Liver (tissue), 9 donors: ENCODE results near the gene KMT2B. TPM values are rescaled to one million over a fixed set of nuclear protein-coding genes. Genes with fewer than 3 reads are reported as not detected.
"Not testable (repeated sequence)": the region's sequence is repeated elsewhere in the genome, so short reads cannot be mapped to it uniquely, and the experiment has no call there.

Experiments used
- DNase-seq: peaks from one replicate; pipeline ENCODE4 v3.0.0-alpha.2; 2017; ENCODE audit warnings: low spot score
- H3K27ac ChIP-seq, 2 donors: one replicate each; pipeline ENCODE4 v1.7.0; 2013; ENCODE audit warnings: inconsistent platforms in 2 of 2, low read length in 2 of 2, control low read depth in 1 of 2, low read depth in 1 of 2, mild to moderate bottlenecking in 1 of 2
- H3K27me3 ChIP-seq, 4 donors: one replicate each; pipeline versions ENCODE4 v1.6.1 to v1.7.0; 2013; ENCODE audit warnings: low read length in 3 of 4, inconsistent platforms in 1 of 4, mild to moderate bottlenecking in 1 of 4, moderate library complexity in 1 of 4; ENCODE audit not compliant: control insufficient read depth in 4 of 4, insufficient read depth in 4 of 4
- H3K36me3 ChIP-seq, 4 donors: one replicate each; pipeline versions ENCODE4 v1.6.1 to v1.7.0; 2013; ENCODE audit warnings: low read length in 3 of 4, mild to moderate bottlenecking in 3 of 4, low read depth in 1 of 4, moderate library complexity in 1 of 4; ENCODE audit not compliant: control insufficient read depth in 4 of 4, insufficient read depth in 3 of 4
- H3K4me1 ChIP-seq, 4 donors: one replicate each; pipeline versions ENCODE4 v1.6.1 to v1.7.0; 2013; ENCODE audit warnings: low read length in 3 of 4, mild to moderate bottlenecking in 3 of 4, moderate library complexity in 1 of 4; ENCODE audit not compliant: control insufficient read depth in 4 of 4, insufficient read depth in 4 of 4
- H3K4me3 ChIP-seq, 3 donors: one replicate each; pipeline versions ENCODE4 v1.6.1 to v1.7.0; 2013; ENCODE audit warnings: low read length in 3 of 3, control low read depth in 1 of 3, low read depth in 1 of 3, mild to moderate bottlenecking in 1 of 3
- H3K9ac ChIP-seq, 2 donors: one replicate each; pipeline ENCODE4 v1.7.0; 2013; ENCODE audit warnings: low read length in 2 of 2, mild to moderate bottlenecking in 2 of 2, moderate library complexity in 2 of 2, control low read depth in 1 of 2, low read depth in 1 of 2
- H3K9me3 ChIP-seq, 4 donors: one replicate each; pipeline versions ENCODE4 v1.6.1 to v1.7.0; 2013; ENCODE audit warnings: low read length in 3 of 4; ENCODE audit not compliant: control insufficient read depth in 4 of 4
- ATF3 ChIP-seq: IDR thresholded peaks from 2 replicates; pipeline ENCODE4 v1.6.1; 2016; ENCODE audit warnings: antibody characterized with exemption
- EGR1 ChIP-seq, 2 donors: IDR thresholded peaks; 2 replicates each; pipeline ENCODE4 v1.6.1; 2016 to 2018; ENCODE audit warnings: antibody characterized with exemption in 2 of 2, low read depth in 2 of 2
- FOXA1 ChIP-seq: IDR thresholded peaks from 2 replicates; pipeline ENCODE4 v1.6.1; 2016; ENCODE audit warnings: antibody characterized with exemption
- FOXA2 ChIP-seq: IDR thresholded peaks from 2 replicates; pipeline ENCODE4 v1.6.1; 2016; ENCODE audit warnings: antibody characterized with exemption
- GABPA ChIP-seq, 2 donors: IDR thresholded peaks in 1 of 2; conservative IDR thresholded peaks in 1 of 2; 2 replicates each; pipeline ENCODE4 v1.6.1; 2016; ENCODE audit warnings: antibody characterized with exemption in 2 of 2, mild to moderate bottlenecking in 1 of 2, moderate library complexity in 1 of 2
- HNF4A ChIP-seq, 2 donors: conservative IDR thresholded peaks; 2 replicates each; pipeline ENCODE4 v1.6.1; 2016; ENCODE audit warnings: antibody characterized with exemption in 2 of 2, mild to moderate bottlenecking in 2 of 2
- HNF4G ChIP-seq: IDR thresholded peaks from 2 replicates; pipeline ENCODE4 v1.6.1; 2016; ENCODE audit warnings: antibody characterized with exemption
- JUND ChIP-seq, 2 donors: IDR thresholded peaks; 2 replicates each; pipeline ENCODE4 v1.6.1; 2016; ENCODE audit warnings: antibody characterized with exemption in 2 of 2
- NR2F2 ChIP-seq: IDR thresholded peaks from 2 replicates; pipeline ENCODE4 v1.6.1; 2016; ENCODE audit warnings: antibody characterized with exemption
- RAD21 ChIP-seq, 2 donors: IDR thresholded peaks; 2 replicates each; pipeline ENCODE4 v1.6.1; 2016; ENCODE audit warnings: antibody characterized with exemption in 2 of 2, mild to moderate bottlenecking in 2 of 2
- RXRA ChIP-seq, 2 donors: IDR thresholded peaks; 2 replicates each; pipeline ENCODE4 v1.6.1; 2017 to 2018; ENCODE audit warnings: antibody characterized with exemption in 2 of 2, mild to moderate bottlenecking in 1 of 2
- SP1 ChIP-seq: IDR thresholded peaks from 2 replicates; pipeline ENCODE4 v1.6.1; 2018; ENCODE audit warnings: antibody characterized with exemption, mild to moderate bottlenecking
- TAF1 ChIP-seq: conservative IDR thresholded peaks from 2 replicates; pipeline ENCODE4 v1.6.1; 2016; ENCODE audit warnings: antibody characterized with exemption, mild to moderate bottlenecking
- YY1 ChIP-seq: IDR thresholded peaks from 2 replicates; pipeline ENCODE4 v1.6.1; 2016; ENCODE audit warnings: antibody characterized with exemption, mild to moderate bottlenecking
- WGBS: extraction: QIAGEN DNeasy Blood & Tissue Kit; methylation state at CpG from one replicate; pipeline ENCODE4 v1.1.7; 2013; 5-methylcytosine and 5-hydroxymethylcytosine counted together
- polyA plus RNA-seq, 2 donors: library from polyadenylated mRNA; stranded (reverse) in 1 of 2; unstranded in 1 of 2; fragments of 200-250 nt in 1 of 2; fragments of >200 nt in 1 of 2; fragmentation: Nextera tagmentation in 1 of 2; extraction: Ambion mirVana in 1 of 2; gene quantifications; one replicate each; pipeline versions ENCODE4 v1.2.1 to v1.2.3, GENCODE V29; 2013 to 2015
- total RNA-seq, 2 donors: library from RNA; depleted of rRNA; stranded (reverse); fragments of >200 nt; gene quantifications; one replicate each; pipeline ENCODE4 v1.2.3, GENCODE V29; 2014
- TF ChIP-seq, protein P1 (sequence below): IDR thresholded peaks from 2 replicates; pipeline ENCODE4 v1.6.1; 2016; ENCODE audit warnings: antibody characterized with exemption
- TF ChIP-seq, protein P2 (sequence below): fragments of 150-350 bp; IDR thresholded peaks from 2 replicates; pipeline ENCODE4 v1.5.1; 2017; ENCODE audit warnings: improper control_type of control experiment, low read depth, low read length; ENCODE audit not compliant: missing input control
- TF ChIP-seq, protein P3 (sequence below): IDR thresholded peaks from 2 replicates; pipeline ENCODE4 v1.6.1; 2016; ENCODE audit warnings: antibody characterized with exemption
- donor health status: healthy.
- donor health status: healthy.
- donor health status: healthy.
- donor health status: healthy.
- donor health status: healthy.

KMT2B gene
- total and polyA plus RNA-seq, 4 donors, result 3.7 to 12.1 (median 8.3) TPM

DNA sequence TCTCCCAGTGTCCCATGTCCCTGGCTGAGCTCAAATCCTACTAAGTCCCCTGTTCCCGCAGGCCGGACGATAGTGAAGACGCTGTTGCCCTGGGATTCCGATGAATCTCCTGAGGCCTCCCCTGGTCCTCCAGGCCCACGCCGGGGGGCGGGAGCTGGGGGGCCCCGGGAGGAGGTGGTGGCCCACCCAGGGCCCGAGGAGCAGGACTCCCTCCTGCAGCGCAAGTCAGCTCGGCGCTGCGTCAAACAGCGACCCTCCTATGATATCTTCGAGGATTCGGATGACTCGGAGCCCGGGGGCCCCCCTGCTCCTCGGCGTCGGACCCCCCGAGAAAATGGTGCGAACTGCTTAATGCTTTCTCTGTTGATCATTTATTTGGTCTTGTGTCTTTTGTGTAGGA, 5.9 kb downstream of the KMT2B start:
- WGBS, result 96% methylated on average over 24 of the region's 24 CpGs
- H3K27me3 ChIP-seq, result no peaks in the 10 kb centered on the region
- H3K9ac ChIP-seq, result no peak overlapping the region
- no peak for TF ChIP-seq HNF4A (conservative IDR thresholded peaks at IDR 0.05)
- TF ChIP-seq, protein P1, sequence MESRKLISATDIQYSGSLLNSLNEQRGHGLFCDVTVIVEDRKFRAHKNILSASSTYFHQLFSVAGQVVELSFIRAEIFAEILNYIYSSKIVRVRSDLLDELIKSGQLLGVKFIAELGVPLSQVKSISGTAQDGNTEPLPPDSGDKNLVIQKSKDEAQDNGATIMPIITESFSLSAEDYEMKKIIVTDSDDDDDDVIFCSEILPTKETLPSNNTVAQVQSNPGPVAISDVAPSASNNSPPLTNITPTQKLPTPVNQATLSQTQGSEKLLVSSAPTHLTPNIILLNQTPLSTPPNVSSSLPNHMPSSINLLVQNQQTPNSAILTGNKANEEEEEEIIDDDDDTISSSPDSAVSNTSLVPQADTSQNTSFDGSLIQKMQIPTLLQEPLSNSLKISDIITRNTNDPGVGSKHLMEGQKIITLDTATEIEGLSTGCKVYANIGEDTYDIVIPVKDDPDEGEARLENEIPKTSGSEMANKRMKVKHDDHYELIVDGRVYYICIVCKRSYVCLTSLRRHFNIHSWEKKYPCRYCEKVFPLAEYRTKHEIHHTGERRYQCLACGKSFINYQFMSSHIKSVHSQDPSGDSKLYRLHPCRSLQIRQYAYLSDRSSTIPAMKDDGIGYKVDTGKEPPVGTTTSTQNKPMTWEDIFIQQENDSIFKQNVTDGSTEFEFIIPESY, result no peak
- H3K4me3 ChIP-seq, result no peak overlapping the region
- H3K36me3 ChIP-seq, result peaks cover 57 to 75% (median 62%) of the 10 kb centered on the region in 4 donors
- no peaks in the 10 kb centered on the region for H3K9me3 ChIP-seq
- DNase-seq, result no peak
- H3K4me1 ChIP-seq, result peaks cover 7 to 18% (median 15%) of the 10 kb centered on the region in 4 donors
- no peak overlapping the region for H3K27ac ChIP-seq

DNA sequence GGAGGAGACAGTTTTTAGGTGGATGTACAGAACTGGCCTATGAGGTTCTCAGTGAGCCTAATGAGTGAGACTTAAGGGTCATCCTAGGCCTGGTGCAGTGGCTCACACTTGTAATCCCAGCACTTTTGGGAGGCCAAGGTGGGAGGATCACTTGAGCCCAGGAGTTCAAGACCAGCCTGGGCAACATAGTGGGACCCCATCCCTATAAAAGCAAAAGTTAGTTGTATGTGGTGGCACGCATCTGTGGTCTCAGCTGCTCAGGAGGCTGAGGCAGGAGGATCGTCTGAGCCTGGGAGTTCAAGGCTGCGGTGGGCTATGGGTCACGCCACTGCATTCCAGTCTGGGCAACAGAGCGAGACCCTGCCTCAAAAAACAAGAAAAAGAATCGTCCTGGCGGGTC, 6.3 kb downstream of the KMT2B start:
- not testable (repeated sequence) for DNase-seq

GRCh38 chr19:35724560-35724959, 6.8 kb downstream of the KMT2B start:
- Histone ChIP-seq H3K4me1 (peaks cover 3 to 9% (median 6%) of the 10 kb centered on the region in 4 donors), H3K9ac (no peak overlapping the region), H3K27ac (no peak overlapping the region), H3K4me3 (no peak overlapping the region), H3K9me3 (no peaks in the 10 kb centered on the region), H3K36me3 (peaks cover 61 to 84% (median 69%) of the 10 kb centered on the region in 4 donors), H3K27me3 (no peaks in the 10 kb centered on the region)
- WGBS, result 96% methylated on average over 12 of the region's 12 CpGs
- DNase-seq, result no peak
- TF ChIP-seq RXRA (IDR thresholded peaks at IDR 0.05) (no peak), HNF4G (no peak), RAD21 (IDR thresholded peaks at IDR 0.05) (no peak), JUND (IDR thresholded peaks at IDR 0.05) (no peak)

More for the DNA sequence above, 6.3 kb downstream of the KMT2B start:
- H3K36me3 ChIP-seq, result peaks cover 61 to 79% (median 65%) of the 10 kb centered on the region in 4 donors
- not testable (repeated sequence) for H3K27me3 ChIP-seq, H3K9ac ChIP-seq, H3K9me3 ChIP-seq, H3K27ac ChIP-seq, H3K4me3 ChIP-seq
- peaks cover 7 to 13% (median 11%) of the 10 kb centered on the region in 4 donors for H3K4me1 ChIP-seq
- WGBS, result 97% methylated on average over 7 of the region's 7 CpGs

DNA sequence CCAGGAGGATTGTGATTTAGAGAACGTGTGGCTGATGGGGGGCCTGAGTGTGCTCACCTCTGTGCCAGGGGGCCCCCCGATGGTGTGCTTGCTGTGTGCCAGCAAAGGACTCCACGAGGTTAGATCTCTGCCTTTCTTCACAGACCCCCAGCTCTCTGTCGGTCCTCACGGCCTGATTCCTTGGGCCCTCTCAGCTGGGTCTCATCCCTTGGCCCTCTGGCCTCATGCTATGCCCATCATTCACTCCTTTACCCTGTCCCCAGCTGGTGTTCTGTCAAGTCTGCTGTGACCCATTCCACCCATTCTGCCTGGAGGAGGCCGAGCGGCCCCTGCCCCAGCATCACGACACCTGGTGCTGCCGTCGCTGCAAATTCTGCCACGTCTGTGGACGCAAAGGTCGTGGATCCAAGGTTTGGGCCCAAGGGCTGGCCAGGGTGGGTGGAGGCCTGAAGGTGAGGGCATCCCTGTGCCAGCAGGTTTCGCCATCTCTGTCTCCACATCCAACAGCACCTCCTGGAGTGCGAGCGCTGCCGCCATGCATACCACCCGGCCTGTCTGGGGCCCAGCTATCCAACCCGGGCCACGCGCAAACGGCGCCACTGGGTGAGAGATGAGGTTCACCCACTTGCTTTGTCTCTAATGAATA, 7.5 kb downstream of the KMT2B start:
- 95% methylated on average over 23 of the region's 23 CpGs for WGBS
- DNase-seq, result no peak
- H3K9ac ChIP-seq, result no peak overlapping the region

More for the DNA sequence above, 7.5 kb downstream of the KMT2B start:
- H3K27me3 ChIP-seq, result no peaks in the 10 kb centered on the region
- no peak overlapping the region for H3K4me3 ChIP-seq
- peaks cover 65 to 87% (median 75%) of the 10 kb centered on the region in 4 donors for H3K36me3 ChIP-seq
- H3K4me1 ChIP-seq, result peaks cover 0 to 2% (median 0%) of the 10 kb centered on the region in 4 donors
- H3K9me3 ChIP-seq, result no peaks in the 10 kb centered on the region
- TF ChIP-seq RXRA (IDR thresholded peaks at IDR 0.05) (no peak), FOXA2 (no peak), HNF4A (conservative IDR thresholded peaks at IDR 0.05) (no peak), JUND (IDR thresholded peaks at IDR 0.05) (no peak), FOXA1 (no peak), TAF1 (no peak), EGR1 (IDR thresholded peaks at IDR 0.05; ENCODE audit: low read depth in 2 of 2) (no peak), NR2F2 (no peak), ATF3 (no peak), GABPA (IDR thresholded peaks at IDR 0.05 in 1 of 2, conservative IDR thresholded peaks at IDR 0.05 in 1 of 2) (no peak), YY1 (no peak), HNF4G (no peak), SP1 (no peak), RAD21 (IDR thresholded peaks at IDR 0.05) (no peak)
- TF ChIP-seq, protein P1, result no peak
- TF ChIP-seq, protein P2, sequence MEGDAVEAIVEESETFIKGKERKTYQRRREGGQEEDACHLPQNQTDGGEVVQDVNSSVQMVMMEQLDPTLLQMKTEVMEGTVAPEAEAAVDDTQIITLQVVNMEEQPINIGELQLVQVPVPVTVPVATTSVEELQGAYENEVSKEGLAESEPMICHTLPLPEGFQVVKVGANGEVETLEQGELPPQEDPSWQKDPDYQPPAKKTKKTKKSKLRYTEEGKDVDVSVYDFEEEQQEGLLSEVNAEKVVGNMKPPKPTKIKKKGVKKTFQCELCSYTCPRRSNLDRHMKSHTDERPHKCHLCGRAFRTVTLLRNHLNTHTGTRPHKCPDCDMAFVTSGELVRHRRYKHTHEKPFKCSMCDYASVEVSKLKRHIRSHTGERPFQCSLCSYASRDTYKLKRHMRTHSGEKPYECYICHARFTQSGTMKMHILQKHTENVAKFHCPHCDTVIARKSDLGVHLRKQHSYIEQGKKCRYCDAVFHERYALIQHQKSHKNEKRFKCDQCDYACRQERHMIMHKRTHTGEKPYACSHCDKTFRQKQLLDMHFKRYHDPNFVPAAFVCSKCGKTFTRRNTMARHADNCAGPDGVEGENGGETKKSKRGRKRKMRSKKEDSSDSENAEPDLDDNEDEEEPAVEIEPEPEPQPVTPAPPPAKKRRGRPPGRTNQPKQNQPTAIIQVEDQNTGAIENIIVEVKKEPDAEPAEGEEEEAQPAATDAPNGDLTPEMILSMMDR, result no peak
- TF ChIP-seq, protein P3, sequence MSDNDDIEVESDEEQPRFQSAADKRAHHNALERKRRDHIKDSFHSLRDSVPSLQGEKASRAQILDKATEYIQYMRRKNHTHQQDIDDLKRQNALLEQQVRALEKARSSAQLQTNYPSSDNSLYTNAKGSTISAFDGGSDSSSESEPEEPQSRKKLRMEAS, result no peak
- H3K27ac ChIP-seq, result no peak overlapping the region
